Tongue (tissue), 2 donors: ENCODE results near the gene AIRE. TPM values are rescaled to one million over a fixed set of nuclear protein-coding genes. Genes with fewer than 3 reads are reported as not detected.
A peak's percentile ranks its signal among the peaks of the same experiment; 100 is the strongest.
"Not testable (repeated sequence)": the region's sequence is repeated elsewhere in the genome, so short reads cannot be mapped to it uniquely, and the experiment has no call there.

Experiments
- DNase-seq: peaks from one replicate; pipeline ENCODE4 v3.0.0-alpha.2; 2015
- total RNA-seq: library from RNA; depleted of rRNA; stranded (reverse); fragments of >200 nt; gene quantifications from one replicate; pipeline ENCODE4 v1.2.3, GENCODE V29; 2014

AIRE gene
- total RNA-seq, 1 donor from 2014 or later = 0.10 TPM

GRCh38 chr21:44291936-44292811, 6.5 kb downstream of the AIRE start:
- no peak for DNase-seq

- DNase-seq = no peak
Observed at GRCh38 chr21:44292812-44293195, 7.1 kb downstream of the AIRE start.

- no peak for DNase-seq
Observed at GRCh38 chr21:44293551-44294231, 8.0 kb downstream of the AIRE start.

DNA sequence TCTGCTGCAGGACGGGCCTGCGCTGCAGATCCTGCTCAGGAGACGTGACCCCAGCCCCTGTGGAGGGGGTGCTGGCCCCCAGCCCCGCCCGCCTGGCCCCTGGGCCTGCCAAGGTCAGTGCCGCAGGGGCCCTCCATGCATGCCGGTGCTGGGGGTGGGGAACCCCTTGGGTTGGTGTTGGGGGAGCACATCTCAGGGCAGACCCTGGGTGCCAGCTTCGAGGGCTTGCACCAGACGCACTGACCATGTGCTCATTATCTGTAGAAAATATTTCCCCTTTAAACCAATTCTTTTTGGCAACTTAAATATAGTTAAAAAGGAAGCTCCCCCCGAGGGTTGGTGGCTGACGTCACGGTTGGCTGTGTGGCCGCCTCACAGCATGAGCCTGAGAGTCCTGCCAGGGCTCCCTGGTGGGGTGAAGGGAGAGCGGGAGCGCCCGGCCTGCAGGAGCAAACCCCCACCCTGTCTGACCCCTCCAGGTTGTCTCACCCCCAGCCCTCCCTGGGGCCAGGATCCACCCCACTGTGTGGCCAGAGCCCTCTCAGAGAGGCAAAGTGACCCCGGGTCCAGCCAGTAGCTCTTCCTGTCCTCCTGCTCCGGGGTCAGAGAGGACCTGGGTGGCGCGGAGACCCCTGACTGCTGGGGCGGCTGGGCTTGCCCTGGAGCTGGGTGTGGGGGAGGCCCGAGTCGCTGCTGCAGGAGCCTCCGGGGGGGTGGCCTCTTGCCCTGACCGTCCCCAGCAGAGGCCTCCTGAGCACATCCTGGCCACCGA, 8.9 kb downstream of the AIRE start:
- DNase-seq = peak; percentile 55

GRCh38 chr21:44295163-44295573, 9.5 kb downstream of the AIRE start:
- DNase-seq = peak; percentile 69

GRCh38 chr21:44295646-44296045, 10.0 kb downstream of the AIRE start:
- no peak for DNase-seq

DNA sequence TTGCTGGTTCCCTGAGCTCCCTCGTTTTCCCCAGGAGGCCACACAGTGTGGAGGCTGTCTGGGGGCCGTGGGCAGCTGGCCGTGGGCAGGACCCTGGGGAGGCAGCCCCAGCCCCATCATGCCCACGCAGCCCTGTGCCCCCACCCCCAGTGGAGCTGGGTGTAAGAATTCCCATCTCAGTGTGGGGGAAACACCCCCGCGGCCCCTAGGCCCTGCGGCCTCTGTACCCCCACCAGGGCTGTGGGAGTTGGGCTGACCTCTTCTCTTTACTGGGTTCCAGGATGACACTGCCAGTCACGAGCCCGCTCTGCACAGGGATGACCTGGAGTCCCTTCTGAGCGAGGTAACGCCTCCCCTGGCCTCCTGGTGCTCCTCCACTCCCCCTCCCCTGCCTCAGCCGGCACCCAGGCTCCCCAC, 10.4 kb downstream of the AIRE start:
- no peak for DNase-seq

DNA sequence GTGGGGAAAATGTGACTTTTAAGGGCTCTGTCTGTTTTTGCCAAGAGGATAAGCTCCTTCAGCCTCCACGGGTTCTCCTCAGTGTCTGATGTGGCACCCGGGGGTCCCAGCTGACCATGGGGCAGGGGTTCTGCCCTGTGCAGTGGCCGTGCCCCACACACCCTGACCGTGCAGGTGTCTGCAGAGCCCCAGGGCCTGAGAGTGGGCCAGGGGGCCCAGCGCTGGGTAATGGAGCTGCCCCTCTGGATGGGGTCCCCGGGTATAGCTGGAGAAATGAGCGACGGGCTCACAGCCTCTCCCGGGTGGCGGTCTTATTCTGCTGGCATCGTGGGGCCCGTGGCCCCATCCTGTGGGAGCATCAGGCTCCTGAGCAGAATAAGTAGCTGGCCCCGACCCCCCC, 11.2 kb downstream of the AIRE start:
- DNase-seq = no peak

GRCh38 chr21:44297525-44298290, 12.0 kb downstream of the AIRE start:
- peak; percentile 92 for DNase-seq

DNA sequence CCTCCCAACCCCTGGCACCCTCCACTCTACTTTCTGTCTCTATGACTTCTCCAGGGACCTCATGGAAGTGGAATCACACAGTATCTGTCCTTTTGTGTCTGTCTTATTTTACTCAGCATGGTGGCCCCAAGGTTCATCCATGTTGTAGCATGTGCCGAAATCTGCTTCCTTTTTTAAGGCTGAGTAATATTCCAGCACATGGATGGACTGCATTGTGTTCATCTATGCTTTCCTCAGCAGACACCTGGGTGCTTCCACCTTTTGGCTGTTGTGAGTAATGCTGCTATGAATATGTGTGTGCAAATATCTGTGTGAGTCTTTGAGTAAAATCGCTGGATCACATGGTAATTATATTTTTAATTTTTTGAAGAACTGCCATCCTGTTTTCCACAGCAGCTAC, 12.6 kb downstream of the AIRE start:
- DNase-seq = no peak

DNA sequence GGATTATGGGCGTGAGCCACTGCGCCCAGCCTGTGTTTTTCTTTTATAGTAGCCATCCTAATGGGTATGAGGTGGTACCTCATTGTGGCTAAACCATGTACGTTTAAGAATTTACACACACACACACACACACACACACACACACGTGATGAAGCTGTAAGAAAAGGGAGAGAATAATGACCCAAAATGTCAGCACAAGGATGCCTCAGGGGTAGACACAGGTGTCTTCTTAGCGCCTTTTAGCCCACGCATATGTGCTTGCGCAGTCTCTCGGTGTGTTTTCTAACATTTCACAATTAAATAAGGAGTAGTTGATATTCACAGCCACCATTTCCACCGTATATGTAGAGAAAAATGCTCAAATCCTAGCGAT, 13.4 kb downstream of the AIRE start:
- no peak for DNase-seq

DNA sequence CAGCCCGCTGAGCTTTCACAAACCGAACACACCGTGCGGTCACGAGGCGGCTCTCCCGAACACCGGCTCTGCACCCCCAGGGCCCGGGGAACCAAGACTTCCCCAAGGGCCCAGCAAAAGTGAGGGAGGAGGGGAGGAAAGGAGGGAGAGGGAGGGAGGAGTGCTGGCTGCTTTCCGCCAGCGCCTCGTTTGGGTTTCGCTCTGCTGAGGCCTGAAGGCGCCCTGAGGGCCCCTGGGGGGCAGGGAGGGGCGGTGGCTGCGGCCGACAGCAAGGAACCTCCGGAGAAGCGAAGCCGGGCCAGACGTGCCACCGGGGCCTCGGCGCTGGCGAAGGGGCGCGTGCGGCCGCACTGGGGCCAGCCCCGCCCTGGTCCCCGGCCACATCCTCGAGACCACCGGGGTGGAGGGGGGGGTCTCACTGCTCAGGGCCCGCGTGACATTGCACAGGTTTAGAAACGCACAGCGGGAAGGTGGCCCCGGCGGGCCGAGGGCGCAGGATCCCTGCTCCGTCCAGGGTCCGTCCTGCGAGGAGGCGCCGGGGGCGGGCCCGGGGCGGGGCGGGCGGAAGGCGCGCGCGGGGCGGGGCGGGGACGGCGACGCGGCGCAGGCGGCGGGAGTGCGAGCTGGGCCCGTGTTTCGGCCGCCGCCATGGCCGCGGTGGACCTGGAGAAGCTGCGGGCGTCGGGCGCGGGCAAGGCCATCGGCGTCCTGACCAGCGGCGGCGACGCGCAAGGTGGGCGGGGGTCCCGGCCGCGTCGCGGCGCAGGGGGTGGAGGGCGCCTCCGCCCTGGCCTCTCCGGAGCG, 14.0 kb downstream of the AIRE start, which contains the start of gene PFKL:
Gene PFKL, plus strand, starts transcription at position 596 of the 804 bp plus-strand sequence. Its CDS starts 53 bp downstream, at position 649.
- peak; percentile 71 for DNase-seq

- DNase-seq = peak; percentile 64
Observed at GRCh38 chr21:44300262-44300959, 14.7 kb downstream of the AIRE start.

DNA sequence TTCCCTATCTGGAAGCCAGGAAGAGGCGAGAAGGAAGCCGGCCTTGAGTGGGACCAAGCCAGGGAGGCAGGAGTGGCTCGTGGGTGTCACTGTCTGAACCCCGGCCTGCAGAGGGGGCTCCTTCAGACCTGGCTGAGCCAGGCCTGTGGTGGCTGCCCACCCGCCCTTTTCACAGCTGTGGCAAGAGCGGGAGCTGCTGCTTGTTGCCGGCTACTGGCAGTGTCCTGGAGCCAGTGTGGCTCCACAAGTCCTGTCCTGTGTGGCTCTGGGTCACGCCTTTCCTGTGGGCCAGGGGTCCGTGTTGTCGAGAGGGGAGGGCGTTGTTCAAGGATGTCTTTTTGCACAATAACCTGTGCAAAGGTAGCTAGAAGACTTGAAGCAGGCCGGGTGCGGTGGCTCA, 15.5 kb downstream of the AIRE start:
- no peak for DNase-seq

GRCh38 chr21:44301961-44302406, 16.3 kb downstream of the AIRE start:
- DNase-seq = peak; percentile 86

- not testable (repeated sequence) for DNase-seq
Observed at GRCh38 chr21:44302573-44303401, 17.1 kb downstream of the AIRE start.

DNA sequence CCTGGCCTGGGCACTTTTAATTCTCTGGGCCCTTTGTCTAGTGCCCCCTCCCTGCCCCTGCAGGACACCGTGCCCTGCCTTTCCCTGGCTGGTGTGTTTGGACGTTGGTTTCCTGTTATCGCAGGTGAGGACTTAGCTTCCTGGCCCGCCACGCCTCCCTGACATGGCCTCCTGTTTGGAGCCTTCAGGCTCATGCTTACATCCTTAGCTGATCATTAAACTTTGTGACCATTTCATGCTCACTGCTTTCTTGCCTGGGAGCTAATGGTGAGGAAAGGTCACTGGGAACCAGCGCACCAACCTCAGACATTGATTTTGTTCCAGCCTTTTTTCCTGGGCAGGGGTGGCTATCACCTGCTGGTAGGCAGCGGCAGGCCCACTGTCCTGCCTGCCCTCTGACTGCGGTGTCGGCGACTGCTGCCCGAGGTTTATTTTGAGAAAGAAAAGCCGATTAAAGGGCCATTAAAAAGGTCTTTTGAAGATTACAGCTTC, 17.9 kb downstream of the AIRE start:
- DNase-seq = no peak

DNA sequence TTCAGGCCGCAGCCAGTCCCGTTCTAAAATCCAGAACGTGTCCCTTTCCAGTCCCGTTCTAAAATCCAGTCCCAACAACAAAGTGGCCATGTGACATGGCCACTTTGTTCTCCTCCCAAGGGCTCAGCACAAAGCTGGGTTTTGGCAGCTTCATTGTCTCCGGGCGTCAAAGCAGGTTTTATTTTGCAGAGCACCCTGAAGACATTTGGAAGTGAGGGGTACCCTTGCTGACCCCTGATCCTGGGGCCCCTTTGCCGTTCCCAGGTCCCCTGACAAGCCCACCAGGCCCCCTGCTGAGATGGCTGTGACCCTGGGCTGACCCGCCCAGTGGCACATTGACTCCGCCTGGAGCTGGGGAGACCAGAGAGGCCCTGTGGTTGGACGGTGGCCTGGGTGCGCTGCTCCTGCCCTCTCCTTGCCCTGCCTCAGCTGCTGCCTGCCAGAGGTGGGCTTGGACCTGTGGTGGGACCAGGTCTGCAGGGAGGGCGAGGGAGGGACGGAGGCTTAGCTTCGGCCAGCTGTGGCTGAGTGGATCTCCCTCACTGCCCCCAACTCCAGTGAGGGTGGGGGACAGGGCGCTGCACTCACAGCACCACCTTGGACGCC, 18.4 kb downstream of the AIRE start:
- no peak for DNase-seq

DNA sequence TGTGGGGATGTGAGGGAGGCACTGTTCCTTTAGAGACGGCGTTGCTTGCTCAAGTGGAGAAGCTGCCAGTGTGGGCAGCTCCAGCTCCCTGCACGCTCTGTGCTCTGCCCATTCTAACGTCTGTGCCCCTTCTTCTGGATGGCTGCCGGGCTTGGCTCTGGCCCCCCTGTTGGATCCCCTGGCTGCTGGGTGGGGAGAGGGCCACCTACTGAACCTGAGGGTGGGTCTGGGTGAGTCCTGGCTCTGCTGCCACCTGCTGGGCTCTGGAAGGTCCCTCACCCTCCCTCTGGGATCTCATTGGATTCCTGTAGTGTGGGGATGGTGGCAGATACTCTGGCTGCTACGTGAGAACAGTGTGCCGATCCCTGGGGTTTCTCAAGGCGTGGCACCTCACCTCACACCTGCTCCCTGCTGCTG, 19.2 kb downstream of the AIRE start:
- peak; percentile 62 for DNase-seq
